Measurements from ENCODE around the gene WFDC6. TPM values are rescaled to one million over a fixed set of nuclear protein-coding genes. Genes with fewer than 3 reads are reported as not detected.

WFDC6 gene
- total and polyA plus RNA-seq, 3 experiments from 2014 or later: not detected

- CTCF ChIA-PET: no interaction called here
- POLR2A ChIA-PET: no interaction called here
- H3K27me3 Mint-ChIP-seq: peaks cover 18 to 44% of the 10 kb centered on the region in 2 donors
Observed at GRCh38 chr20:45545754-45546453, 6.6 kb upstream of the WFDC6 start.

GRCh38 chr20:45545351-45545750, 6.1 kb upstream of the WFDC6 start:
- Mint-ChIP-seq H3K4me3 (no peak overlapping the region), H3K36me3 (no peaks in the 10 kb centered on the region), H3K27ac (no peak overlapping the region), H3K27me3 (peaks cover 19 to 49% of the 10 kb centered on the region in 2 donors), H3K4me1 (no peaks in the 10 kb centered on the region), H3K9me3 (peaks cover 0 to 3% (median 0%) of the 10 kb centered on the region in 5 donors)
- no peak for DNase-seq
- CTCF ChIA-PET: no interaction called here
- no peaks in the 10 kb centered on the region for H3K36me3 ChIP-seq (ENCODE audit: insufficient read depth, low read length)
- H3K4me1 ChIP-seq (ENCODE audit: insufficient read depth, low read length): no peaks in the 10 kb centered on the region
- H3K4me3 ChIP-seq (ENCODE audit: low read length): no peak overlapping the region
- no peaks in the 10 kb centered on the region for H3K9me3 ChIP-seq (ENCODE audit: low read length)
- no peak overlapping the region for H3K27ac ChIP-seq (ENCODE audit: low read depth, low read length)
- POLR2A ChIA-PET: no interaction called here
- H3K27me3 ChIP-seq (ENCODE audit: insufficient read depth, low read length, poor library complexity, severe bottlenecking): peaks cover 5% of the 10 kb centered on the region

More at GRCh38 chr20:45545754-45546453, 6.6 kb upstream of the WFDC6 start:
- peaks cover 0 to 3% (median 0%) of the 10 kb centered on the region in 5 donors for H3K9me3 Mint-ChIP-seq
- H3K36me3 Mint-ChIP-seq: no peaks in the 10 kb centered on the region
- no peak overlapping the region for H3K4me3 Mint-ChIP-seq
- no peak overlapping the region for H3K27ac Mint-ChIP-seq
- Histone ChIP-seq H3K36me3 (ENCODE audit: insufficient read depth, low read length) (no peaks in the 10 kb centered on the region), H3K9me3 (ENCODE audit: low read length) (no peaks in the 10 kb centered on the region), H3K4me1 (ENCODE audit: insufficient read depth, low read length) (no peaks in the 10 kb centered on the region), H3K27me3 (ENCODE audit: insufficient read depth, low read length, poor library complexity, severe bottlenecking) (peaks cover 5% of the 10 kb centered on the region), H3K4me3 (ENCODE audit: low read length) (no peak overlapping the region), H3K27ac (ENCODE audit: low read depth, low read length) (no peak overlapping the region)
- H3K4me1 Mint-ChIP-seq: no peaks in the 10 kb centered on the region
- DNase-seq: no peak

- H3K27me3 ChIP-seq (ENCODE audit: insufficient read depth, low read length, poor library complexity, severe bottlenecking): peaks cover 10% of the 10 kb centered on the region
- H3K4me1 ChIP-seq (ENCODE audit: insufficient read depth, low read length): no peaks in the 10 kb centered on the region
- Mint-ChIP-seq H3K4me1 (no peaks in the 10 kb centered on the region), H3K4me3 (no peak overlapping the region), H3K27ac (no peak overlapping the region), H3K9me3 (no peaks in the 10 kb centered on the region), H3K36me3 (no peaks in the 10 kb centered on the region), H3K27me3 (peaks cover 10 to 37% of the 10 kb centered on the region in 2 donors)
- H3K4me3 ChIP-seq (ENCODE audit: low read length): no peak overlapping the region
- H3K9me3 ChIP-seq (ENCODE audit: low read length): no peaks in the 10 kb centered on the region
- no peaks in the 10 kb centered on the region for H3K36me3 ChIP-seq (ENCODE audit: insufficient read depth, low read length)
- H3K27ac ChIP-seq (ENCODE audit: low read depth, low read length): no peak overlapping the region
- no peak for DNase-seq
- ChIA-PET POLR2A (no interaction called here), CTCF (no interaction called here)
Observed at GRCh38 chr20:45538209-45538799, 978 bp downstream of the WFDC6 start.

GRCh38 chr20:45527294-45527693, 12.0 kb downstream of the WFDC6 start:
- ChIA-PET POLR2A (no interaction called here), CTCF (no interaction called here)
- Mint-ChIP-seq H3K9me3 (no peaks in the 10 kb centered on the region), H3K4me3 (no peak overlapping the region), H3K27me3 (peaks cover 14 to 70% of the 10 kb centered on the region in 2 donors), H3K36me3 (no peaks in the 10 kb centered on the region), H3K4me1 (no peaks in the 10 kb centered on the region), H3K27ac (no peak overlapping the region)
- no peaks in the 10 kb centered on the region for H3K4me1 ChIP-seq (ENCODE audit: insufficient read depth, low read length)
- no peaks in the 10 kb centered on the region for H3K9me3 ChIP-seq (ENCODE audit: low read length)
- no peak overlapping the region for H3K4me3 ChIP-seq (ENCODE audit: low read length)
- no peaks in the 10 kb centered on the region for H3K27me3 ChIP-seq (ENCODE audit: insufficient read depth, low read length, poor library complexity, severe bottlenecking)
- H3K27ac ChIP-seq (ENCODE audit: low read depth, low read length): no peak overlapping the region
- DNase-seq: no peak
- no peaks in the 10 kb centered on the region for H3K36me3 ChIP-seq (ENCODE audit: insufficient read depth, low read length)

GRCh38 chr20:45523821-45524220, 15.5 kb downstream of the WFDC6 start:
- CTCF ChIA-PET: no interaction called here
- POLR2A ChIA-PET: no interaction called here
- Mint-ChIP-seq H3K4me1 (no peaks in the 10 kb centered on the region), H3K9me3 (peaks cover 0 to 2% (median 0%) of the 10 kb centered on the region in 5 donors), H3K27me3 (peaks cover 14 to 73% of the 10 kb centered on the region in 2 donors), H3K4me3 (no peak overlapping the region), H3K36me3 (no peaks in the 10 kb centered on the region), H3K27ac (no peak overlapping the region)
- Histone ChIP-seq H3K4me1 (ENCODE audit: insufficient read depth, low read length) (no peaks in the 10 kb centered on the region), H3K9me3 (ENCODE audit: low read length) (no peaks in the 10 kb centered on the region), H3K27me3 (ENCODE audit: insufficient read depth, low read length, poor library complexity, severe bottlenecking) (no peaks in the 10 kb centered on the region), H3K27ac (ENCODE audit: low read depth, low read length) (no peak overlapping the region), H3K36me3 (ENCODE audit: insufficient read depth, low read length) (no peaks in the 10 kb centered on the region), H3K4me3 (ENCODE audit: low read length) (no peak overlapping the region)
- DNase-seq: no peak

- Mint-ChIP-seq H3K27me3 (peaks cover 6 to 52% of the 10 kb centered on the region in 2 donors), H3K9me3 (peaks cover 0 to 2% (median 0%) of the 10 kb centered on the region in 5 donors), H3K36me3 (no peaks in the 10 kb centered on the region), H3K27ac (no peak overlapping the region), H3K4me3 (no peak overlapping the region), H3K4me1 (no peaks in the 10 kb centered on the region)
- H3K4me1 ChIP-seq (ENCODE audit: insufficient read depth, low read length): no peaks in the 10 kb centered on the region
- H3K9me3 ChIP-seq (ENCODE audit: low read length): no peaks in the 10 kb centered on the region
- no peak overlapping the region for H3K27ac ChIP-seq (ENCODE audit: low read depth, low read length)
- no peak overlapping the region for H3K4me3 ChIP-seq (ENCODE audit: low read length)
- no peak for DNase-seq
- ChIA-PET POLR2A (no interaction called here), CTCF (no interaction called here)
- H3K36me3 ChIP-seq (ENCODE audit: insufficient read depth, low read length): no peaks in the 10 kb centered on the region
- H3K27me3 ChIP-seq (ENCODE audit: insufficient read depth, low read length, poor library complexity, severe bottlenecking): no peaks in the 10 kb centered on the region
Observed at GRCh38 chr20:45518282-45518681, 21.0 kb downstream of the WFDC6 start.

GRCh38 chr20:45515147-45515913, 24.0 kb downstream of the WFDC6 start, which contains the start of gene SPINT3:
TSS of gene SPINT3 (minus strand) at chr20:45515622. CDS start at chr20:45515608, 14 bp downstream.
- ChIA-PET CTCF (no interaction called here), POLR2A (no interaction called here)
- no peaks in the 10 kb centered on the region for H3K36me3 ChIP-seq (ENCODE audit: insufficient read depth, low read length)
- H3K4me3 ChIP-seq (ENCODE audit: low read length): no peak within 1 kb of the TSS
- no peak for DNase-seq
- Mint-ChIP-seq H3K9me3 (no peaks in the 10 kb centered on the region), H3K27ac (peak within 1 kb of the TSS in 1 of 8 donors; percentile 67), H3K27me3 (peaks cover 4 to 40% of the 10 kb centered on the region in 2 donors), H3K4me3 (no peak within 1 kb of the TSS), H3K4me1 (no peaks in the 10 kb centered on the region), H3K36me3 (no peaks in the 10 kb centered on the region)
- H3K27ac ChIP-seq (ENCODE audit: low read depth, low read length): no peak within 1 kb of the TSS
- no peaks in the 10 kb centered on the region for H3K9me3 ChIP-seq (ENCODE audit: low read length)
- H3K27me3 ChIP-seq (ENCODE audit: insufficient read depth, low read length, poor library complexity, severe bottlenecking): no peaks in the 10 kb centered on the region
- H3K4me1 ChIP-seq (ENCODE audit: insufficient read depth, low read length): no peaks in the 10 kb centered on the region

- CTCF ChIA-PET: no interaction called here
- Histone ChIP-seq H3K9me3 (ENCODE audit: low read length) (no peaks in the 10 kb centered on the region), H3K36me3 (ENCODE audit: insufficient read depth, low read length) (no peaks in the 10 kb centered on the region), H3K4me1 (ENCODE audit: insufficient read depth, low read length) (no peaks in the 10 kb centered on the region), H3K4me3 (ENCODE audit: low read length) (no peak overlapping the region), H3K27ac (ENCODE audit: low read depth, low read length) (no peak overlapping the region), H3K27me3 (ENCODE audit: insufficient read depth, low read length, poor library complexity, severe bottlenecking) (no peaks in the 10 kb centered on the region)
- Mint-ChIP-seq H3K4me3 (no peak overlapping the region), H3K27me3 (peaks cover under 1 to 53% of the 10 kb centered on the region in 2 donors), H3K4me1 (no peaks in the 10 kb centered on the region), H3K27ac (no peak overlapping the region), H3K9me3 (no peaks in the 10 kb centered on the region), H3K36me3 (no peaks in the 10 kb centered on the region)
- POLR2A ChIA-PET: no interaction called here
- DNase-seq: no peak
Observed at GRCh38 chr20:45510242-45510862, 28.9 kb downstream of the WFDC6 start.

All from CD8-positive, alpha-beta memory T cell (primary cell).